ENCODE results near the gene CPSF3.
"Not testable (repeated sequence)": the region's sequence is repeated elsewhere in the genome, so short reads cannot be mapped to it uniquely, and the experiment has no call there.

The CPSF3 gene

GRCh38 chr2:9497017-9497416, 73.6 kb downstream of the CPSF3 start:
- Histone ChIP-seq H3F3A (ENCODE audit: low read depth) (no peaks in the 10 kb centered on the region), H3K4me3 (ENCODE audit: low read length, poor library complexity, severe bottlenecking) (no peak overlapping the region), H2AFZ (ENCODE audit: low read length) (no peak overlapping the region), H3K27me3 (ENCODE audit: insufficient read depth, low read length, poor library complexity, severe bottlenecking) (no peaks in the 10 kb centered on the region), H4K20me1 (ENCODE audit: insufficient read depth, low read length, poor library complexity, severe bottlenecking) (no peaks in the 10 kb centered on the region), H3K4me1 (ENCODE audit: insufficient read depth, low read length, poor library complexity, severe bottlenecking) (no peaks in the 10 kb centered on the region), H3K9me3 (ENCODE audit: insufficient read depth, low read depth, low read length) (no peaks in the 10 kb centered on the region), H3K9ac (ENCODE audit: low read depth, low read length, poor library complexity, severe bottlenecking) (no peak overlapping the region), H3K36me3 (ENCODE audit: insufficient read depth, low read length) (peaks cover 75% of the 10 kb centered on the region; the same call in 1 of the 2 replicates), H3K9me2 (replicated peaks; ENCODE audit: low read depth, low read length) (no peaks in the 10 kb centered on the region), H3K4me2 (ENCODE audit: low read depth, low read length, poor library complexity, severe bottlenecking) (no peak overlapping the region), H3K79me2 (ENCODE audit: insufficient read depth, low read length) (no peaks in the 10 kb centered on the region)
- TF ChIP-seq EZH2phosphoT487 (IDR thresholded peaks at IDR 0.05; ENCODE audit: borderline replicate concordance) = no peak
- TF ChIP-seq CTCF (conservative IDR thresholded peaks at IDR 0.05; ENCODE audit: low read length) = no peak

- Histone ChIP-seq H2AFZ (ENCODE audit: low read length) (no peak overlapping the region), H3K36me3 (ENCODE audit: insufficient read depth, low read length) (peaks cover 68% of the 10 kb centered on the region; the same call in 1 of the 2 replicates), H3K27me3 (ENCODE audit: insufficient read depth, low read length, poor library complexity, severe bottlenecking) (no peaks in the 10 kb centered on the region), H3K9me3 (ENCODE audit: insufficient read depth, low read depth, low read length) (no peaks in the 10 kb centered on the region), H3K4me3 (ENCODE audit: low read length, poor library complexity, severe bottlenecking) (no peak overlapping the region), H3K9ac (ENCODE audit: low read depth, low read length, poor library complexity, severe bottlenecking) (no peak overlapping the region), H4K20me1 (ENCODE audit: insufficient read depth, low read length, poor library complexity, severe bottlenecking) (no peaks in the 10 kb centered on the region), H3K79me2 (ENCODE audit: insufficient read depth, low read length) (no peaks in the 10 kb centered on the region), H3K4me2 (ENCODE audit: low read depth, low read length, poor library complexity, severe bottlenecking) (no peak overlapping the region), H3K4me1 (ENCODE audit: insufficient read depth, low read length, poor library complexity, severe bottlenecking) (no peaks in the 10 kb centered on the region), H3F3A (ENCODE audit: low read depth) (no peaks in the 10 kb centered on the region), H3K9me2 (replicated peaks; ENCODE audit: low read depth, low read length) (no peaks in the 10 kb centered on the region)
- TF ChIP-seq EZH2phosphoT487 (IDR thresholded peaks at IDR 0.05; ENCODE audit: borderline replicate concordance) (no peak), CTCF (conservative IDR thresholded peaks at IDR 0.05; ENCODE audit: low read length) (no peak)
These were observed 74.8 kb downstream of the CPSF3 start for GRCh38 chr2:9498210-9498609.

- no peaks in the 10 kb centered on the region for H3K27me3 ChIP-seq (ENCODE audit: insufficient read depth, low read length, poor library complexity, severe bottlenecking)
- H3K4me1 ChIP-seq (ENCODE audit: insufficient read depth, low read length, poor library complexity, severe bottlenecking) = no peaks in the 10 kb centered on the region
- H3K9ac ChIP-seq (ENCODE audit: low read depth, low read length, poor library complexity, severe bottlenecking) = no peak overlapping the region
- H4K20me1 ChIP-seq (ENCODE audit: insufficient read depth, low read length, poor library complexity, severe bottlenecking) = no peaks in the 10 kb centered on the region
- no peaks in the 10 kb centered on the region for H3K9me3 ChIP-seq (ENCODE audit: insufficient read depth, low read depth, low read length)
- no peak overlapping the region for H3K4me2 ChIP-seq (ENCODE audit: low read depth, low read length, poor library complexity, severe bottlenecking)
- no peaks in the 10 kb centered on the region for H3K9me2 ChIP-seq (replicated peaks; ENCODE audit: low read depth, low read length)
- TF ChIP-seq EZH2phosphoT487 (IDR thresholded peaks at IDR 0.05; ENCODE audit: borderline replicate concordance) (no peak), CTCF (conservative IDR thresholded peaks at IDR 0.05; ENCODE audit: low read length) (no peak)
- H3K4me3 ChIP-seq (ENCODE audit: low read length, poor library complexity, severe bottlenecking) = no peak overlapping the region
- no peaks in the 10 kb centered on the region for H3K79me2 ChIP-seq (ENCODE audit: insufficient read depth, low read length)
- H3K36me3 ChIP-seq (ENCODE audit: insufficient read depth, low read length) = peaks cover 52% of the 10 kb centered on the region; the same call in 1 of the 2 replicates
- H2AFZ ChIP-seq (ENCODE audit: low read length) = no peak overlapping the region
- no peaks in the 10 kb centered on the region for H3F3A ChIP-seq (ENCODE audit: low read depth)
These were observed 85.5 kb downstream of the CPSF3 start for GRCh38 chr2:9508931-9509330.

GRCh38 chr2:9513946-9514345, 90.5 kb downstream of the CPSF3 start:
- H3K27me3 ChIP-seq (ENCODE audit: insufficient read depth, low read length, poor library complexity, severe bottlenecking); H3K9me3 ChIP-seq (ENCODE audit: insufficient read depth, low read depth, low read length); H3F3A ChIP-seq (ENCODE audit: low read depth); H3K4me2 ChIP-seq (ENCODE audit: low read depth, low read length, poor library complexity, severe bottlenecking); H3K4me3 ChIP-seq (ENCODE audit: low read length, poor library complexity, severe bottlenecking); H2AFZ ChIP-seq (ENCODE audit: low read length); H3K4me1 ChIP-seq (ENCODE audit: insufficient read depth, low read length, poor library complexity, severe bottlenecking); H3K9ac ChIP-seq (ENCODE audit: low read depth, low read length, poor library complexity, severe bottlenecking); H3K79me2 ChIP-seq (ENCODE audit: insufficient read depth, low read length); H3K9me2 ChIP-seq (replicated peaks; ENCODE audit: low read depth, low read length); H4K20me1 ChIP-seq (ENCODE audit: insufficient read depth, low read length, poor library complexity, severe bottlenecking): not testable (repeated sequence)
- peaks cover 51% of the 10 kb centered on the region; the same call in 1 of the 2 replicates for H3K36me3 ChIP-seq (ENCODE audit: insufficient read depth, low read length)
